Kidney (tissue), 14 donors: Measurements from ENCODE around the gene DHX30. TPM values are rescaled to one million over a fixed set of nuclear protein-coding genes. Genes with fewer than 3 reads are reported as not detected.

Experiments used
- DNase-seq, 5 donors: peaks; one replicate each; pipeline ENCODE4 v3.0.0-alpha.2; 2013 to 2020
- FAIRE-seq: peaks from 2 replicates; lab custom pipeline; 2012; peaks lifted over from hg19 to GRCh38; lab: Jason Lieb, UNC
- H3K27ac ChIP-seq, 2 donors: one replicate each; pipeline ENCODE4 v1.7.0; 2013; ENCODE audit warnings: low read depth in 2 of 2, low read length in 2 of 2, inconsistent platforms in 1 of 2
- H3K27me3 ChIP-seq: one replicate; pipeline ENCODE4 v1.7.1; 2013; ENCODE audit warnings: low read length, inconsistent platforms; ENCODE audit not compliant: control insufficient read depth, insufficient read depth
- H3K36me3 ChIP-seq, 3 donors: one replicate each; pipeline versions ENCODE4 v1.7.0 to v1.7.1; 2013; ENCODE audit warnings: low read length in 3 of 3, control low read depth in 1 of 3, inconsistent platforms in 1 of 3; ENCODE audit not compliant: insufficient read depth in 3 of 3, control insufficient read depth in 2 of 3
- H3K4me1 ChIP-seq, 3 donors: one replicate each; pipeline versions ENCODE4 v1.7.0 to v1.7.1; 2013; ENCODE audit warnings: low read length in 3 of 3, inconsistent platforms in 1 of 3, low read depth in 1 of 3; ENCODE audit not compliant: control insufficient read depth in 2 of 3, insufficient read depth in 2 of 3
- H3K4me3 ChIP-seq, 3 donors: one replicate each; pipeline versions ENCODE4 v1.7.0 to v1.8.1; 2013; ENCODE audit warnings: low read length in 3 of 3, control low read depth in 1 of 3, inconsistent platforms in 1 of 3
- H3K9ac ChIP-seq, 3 donors: one replicate each; pipeline versions ENCODE4 v1.7.0 to v1.7.1; 2013; ENCODE audit warnings: low read length in 3 of 3, control low read depth in 1 of 3, inconsistent platforms in 1 of 3
- H3K9me3 ChIP-seq, 3 donors: one replicate each; pipeline versions ENCODE4 v1.7.0 to v1.7.1; 2013; ENCODE audit warnings: low read length in 3 of 3, control low read depth in 1 of 3, inconsistent platforms in 1 of 3; ENCODE audit not compliant: control insufficient read depth in 2 of 3, insufficient read depth in 1 of 3
- intact Hi-C: fragments of 100-400 bp; cut with DNase I; formaldehyde crosslinking; loops from one replicate; pipeline ENCODE4 v1.11.1; 2022
- polyA plus RNA-seq: library from polyadenylated mRNA; stranded (reverse); fragments of 350-450 nt; fragmentation: Illumina TruSeq; extraction: RNeasy Lipid Tissue Mini Kit (QIAGEN cat#74804); gene quantifications from one replicate; pipeline ENCODE4 v1.2.3, GENCODE V29; 2014; ENCODE audit warnings: low read depth, low replicate concordance; ENCODE audit not compliant: insufficient read depth
- total RNA-seq: library from RNA; stranded (reverse); fragmentation: NEBNext Ultra II Directional; extraction: Animal tissue kit (Norgen Biotek cat#: 25700); gene quantifications from one replicate; pipeline ENCODE4 v1.2.1, GENCODE V29; 2021
- TF ChIP-seq, protein P1 (sequence below): IDR thresholded peaks from 3 replicates; pipeline ENCODE4 v1.5.1; 2012; ENCODE audit warnings: mild to moderate bottlenecking, moderate library complexity, borderline replicate concordance; ENCODE audit not compliant: insufficient read depth; ENCODE audit errors: extremely low read depth
- donor health status: control.
- donor health status: control.
- donor health status: control.
- donor health status: control.
- donor health status: control.
- donor health status: DM: yes; HTN: yes; CAD: no.
- donor health status: Normal renal cell carcinoma (clear cell type).

The DHX30 gene
- total and polyA plus RNA-seq, 2 donors from 2014 or later: 37.8 to 59.7 TPM

DNA sequence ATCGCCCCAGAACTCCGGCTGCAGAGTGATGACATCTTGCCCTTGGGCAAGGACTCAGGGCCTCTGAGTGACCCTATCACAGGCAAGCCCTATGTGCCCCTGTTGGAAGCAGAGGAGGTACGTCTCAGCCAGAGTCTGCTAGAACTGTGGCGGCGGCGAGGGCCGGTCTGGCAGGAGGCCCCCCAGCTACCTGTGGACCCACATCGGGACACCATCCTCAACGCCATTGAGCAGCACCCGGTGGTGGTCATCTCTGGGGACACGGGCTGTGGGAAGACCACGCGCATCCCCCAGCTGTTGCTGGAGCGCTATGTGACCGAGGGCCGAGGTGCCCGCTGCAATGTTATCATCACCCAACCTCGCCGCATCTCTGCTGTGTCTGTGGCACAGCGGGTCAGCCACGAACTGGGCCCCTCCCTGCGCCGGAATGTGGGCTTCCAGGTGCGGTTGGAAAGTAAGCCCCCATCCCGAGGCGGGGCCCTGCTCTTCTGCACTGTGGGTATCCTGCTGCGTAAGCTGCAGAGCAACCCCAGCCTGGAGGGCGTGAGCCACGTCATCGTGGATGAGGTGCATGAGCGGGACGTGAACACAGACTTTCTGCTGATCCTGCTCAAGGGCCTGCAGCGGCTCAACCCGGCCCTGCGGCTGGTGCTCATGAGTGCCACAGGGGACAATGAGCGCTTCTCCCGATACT, 43.4 kb downstream of the DHX30 start:
- peaks cover 8 to 80% (median 47%) of the 10 kb centered on the region in 3 donors for H3K36me3 ChIP-seq

DNA sequence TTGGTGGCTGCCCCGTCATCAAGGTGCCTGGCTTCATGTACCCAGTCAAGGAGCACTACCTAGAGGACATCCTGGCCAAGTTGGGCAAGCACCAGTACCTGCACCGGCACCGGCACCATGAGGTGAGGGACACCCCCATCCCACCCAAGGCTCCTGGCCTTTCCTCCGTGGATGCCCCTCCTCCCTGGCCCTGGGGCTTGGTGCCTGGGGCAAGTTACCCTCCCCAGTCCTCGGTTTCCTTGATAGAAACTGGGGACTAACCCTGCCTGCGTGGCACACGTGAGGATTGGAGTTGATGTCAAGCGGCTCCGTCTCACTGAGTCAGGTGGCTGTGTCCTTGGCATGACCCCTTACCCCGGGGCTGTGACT, 43.9 kb downstream of the DHX30 start:
- Histone ChIP-seq H3K27ac (no peak overlapping the region), H3K36me3 (peaks cover 8 to 75% (median 44%) of the 10 kb centered on the region in 3 donors), H3K4me1 (no peaks in the 10 kb centered on the region), H3K27me3 (no peaks in the 10 kb centered on the region), H3K4me3 (no peak overlapping the region), H3K9ac (no peak overlapping the region), H3K9me3 (no peaks in the 10 kb centered on the region)
- intact Hi-C loops: loop anchor here (10.0 kb wide), 1 partner anchor 308 kb away; no protein-coding TSS in a partner anchor
- FAIRE-seq (no peak), DNase-seq (peak in 1 of 5 donors; percentile 73)
- TF ChIP-seq, protein P1, sequence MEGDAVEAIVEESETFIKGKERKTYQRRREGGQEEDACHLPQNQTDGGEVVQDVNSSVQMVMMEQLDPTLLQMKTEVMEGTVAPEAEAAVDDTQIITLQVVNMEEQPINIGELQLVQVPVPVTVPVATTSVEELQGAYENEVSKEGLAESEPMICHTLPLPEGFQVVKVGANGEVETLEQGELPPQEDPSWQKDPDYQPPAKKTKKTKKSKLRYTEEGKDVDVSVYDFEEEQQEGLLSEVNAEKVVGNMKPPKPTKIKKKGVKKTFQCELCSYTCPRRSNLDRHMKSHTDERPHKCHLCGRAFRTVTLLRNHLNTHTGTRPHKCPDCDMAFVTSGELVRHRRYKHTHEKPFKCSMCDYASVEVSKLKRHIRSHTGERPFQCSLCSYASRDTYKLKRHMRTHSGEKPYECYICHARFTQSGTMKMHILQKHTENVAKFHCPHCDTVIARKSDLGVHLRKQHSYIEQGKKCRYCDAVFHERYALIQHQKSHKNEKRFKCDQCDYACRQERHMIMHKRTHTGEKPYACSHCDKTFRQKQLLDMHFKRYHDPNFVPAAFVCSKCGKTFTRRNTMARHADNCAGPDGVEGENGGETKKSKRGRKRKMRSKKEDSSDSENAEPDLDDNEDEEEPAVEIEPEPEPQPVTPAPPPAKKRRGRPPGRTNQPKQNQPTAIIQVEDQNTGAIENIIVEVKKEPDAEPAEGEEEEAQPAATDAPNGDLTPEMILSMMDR: no peak

More for the DNA sequence above, 43.4 kb downstream of the DHX30 start:
- H3K27ac ChIP-seq: no peak overlapping the region
- TF ChIP-seq, protein P1: no peak
- intact Hi-C loops: loop anchor here (10.0 kb wide), 1 partner anchor 308 kb away; no protein-coding TSS in a partner anchor
- FAIRE-seq: no peak
- H3K4me3 ChIP-seq: no peak overlapping the region
- DNase-seq: peak in 1 of 5 donors; percentile 74
- H3K9ac ChIP-seq: no peak overlapping the region
- no peaks in the 10 kb centered on the region for H3K9me3 ChIP-seq
- H3K4me1 ChIP-seq: no peaks in the 10 kb centered on the region
- no peaks in the 10 kb centered on the region for H3K27me3 ChIP-seq

DNA sequence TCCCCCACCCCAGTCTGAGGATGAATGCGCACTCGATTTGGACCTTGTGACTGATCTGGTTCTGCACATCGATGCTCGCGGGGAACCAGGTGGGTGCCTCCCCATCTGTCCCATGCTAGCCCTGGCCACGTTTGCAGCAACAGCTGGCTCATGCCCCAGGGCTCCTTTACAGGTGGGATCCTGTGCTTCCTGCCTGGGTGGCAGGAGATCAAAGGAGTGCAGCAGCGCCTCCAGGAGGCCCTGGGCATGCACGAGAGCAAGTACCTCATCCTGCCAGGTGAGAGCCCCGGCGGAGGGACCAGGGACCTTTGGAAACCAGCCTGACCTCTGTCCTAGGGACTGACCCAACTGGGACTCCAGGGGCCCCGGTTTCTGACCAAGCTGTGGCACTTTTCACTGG, 44.3 kb downstream of the DHX30 start:
- H3K36me3 ChIP-seq: peaks cover 8 to 75% (median 45%) of the 10 kb centered on the region in 3 donors
- no peak for FAIRE-seq
- DNase-seq: peak in 1 of 5 donors; percentile 62

More for the DNA sequence above, 44.3 kb downstream of the DHX30 start:
- Histone ChIP-seq H3K4me1 (no peaks in the 10 kb centered on the region), H3K9me3 (no peaks in the 10 kb centered on the region), H3K4me3 (no peak overlapping the region), H3K27ac (no peak overlapping the region), H3K27me3 (no peaks in the 10 kb centered on the region), H3K9ac (no peak overlapping the region)
- intact Hi-C loops: loop anchor here (10.0 kb wide), 1 partner anchor 308 kb away; no protein-coding TSS in a partner anchor
- TF ChIP-seq, protein P1: no peak
